HK-2 (cell line): ENCODE data around the gene DSCAML1.

Experiments
- DNase-seq: peaks from one replicate; pipeline ENCODE4 v3.0.0-alpha.2; 2018; ENCODE audit not compliant: unreplicated experiment

Gene DSCAML1

GRCh38 chr11:117723277-117724024, 73.6 kb downstream of the DSCAML1 start:
- DNase-seq, result no peak

DNA sequence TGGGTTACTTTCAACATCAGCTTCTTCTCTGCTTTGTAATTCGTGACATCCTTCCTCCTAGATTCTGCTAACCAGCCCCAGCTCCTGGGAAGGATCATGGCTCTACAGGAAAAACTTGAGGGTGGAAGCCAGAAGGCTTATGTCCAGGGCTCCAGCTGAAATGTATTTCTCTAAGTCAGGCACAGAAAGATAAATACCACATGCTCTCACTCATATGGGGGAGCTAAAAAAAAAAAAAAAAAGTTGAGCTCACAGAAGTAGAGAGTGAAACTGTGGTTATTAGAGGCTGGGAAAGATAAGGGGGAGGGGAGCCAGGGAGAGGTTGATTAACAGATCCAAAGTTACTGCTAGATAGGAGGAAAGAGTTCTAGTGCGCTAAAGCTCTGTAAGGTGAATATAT, 74.9 kb downstream of the DSCAML1 start:
- DNase-seq, result no peak

DNA sequence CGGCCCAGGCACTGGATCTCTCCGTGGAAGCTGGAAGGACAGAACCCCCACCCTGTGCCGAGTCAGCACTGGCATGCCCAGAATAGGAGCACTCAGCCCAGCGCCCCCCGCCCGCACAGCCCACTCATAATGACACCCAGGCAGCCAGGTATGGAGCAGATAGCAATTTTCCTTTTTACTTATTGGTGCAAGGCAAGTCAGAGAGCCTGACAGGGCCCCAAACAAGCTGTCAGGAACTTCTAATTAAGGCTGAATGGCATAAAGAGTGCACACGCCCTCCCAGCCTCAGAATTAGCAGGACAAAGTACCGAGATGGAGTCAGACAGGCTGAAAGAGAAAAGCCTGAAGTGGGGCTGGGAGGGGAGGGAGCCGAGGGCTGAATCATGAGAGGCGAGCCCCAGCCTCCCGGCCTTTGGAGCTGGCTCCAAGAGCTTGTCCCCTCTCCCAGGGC, 76.9 kb downstream of the DSCAML1 start:
- DNase-seq, result no peak

DNA sequence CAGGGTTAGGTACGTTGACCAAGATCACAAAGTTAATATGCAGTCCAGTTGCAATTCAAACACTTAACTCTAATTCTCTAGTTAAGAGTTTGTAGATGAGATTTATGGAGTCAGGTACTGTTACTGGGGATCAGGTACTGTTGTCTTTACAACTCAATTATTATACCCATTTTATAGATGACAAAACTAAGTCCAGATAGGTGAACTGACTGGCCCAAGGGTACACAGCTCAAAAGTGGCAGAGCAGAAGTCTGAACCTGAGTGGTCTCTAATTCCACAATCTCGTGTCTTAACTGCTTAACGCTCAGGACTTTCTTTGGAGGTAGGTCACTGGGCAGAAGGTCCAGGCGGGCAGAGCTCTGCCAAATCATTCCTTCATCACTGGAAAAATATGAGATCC, 77.5 kb downstream of the DSCAML1 start:
- no peak for DNase-seq

DNA sequence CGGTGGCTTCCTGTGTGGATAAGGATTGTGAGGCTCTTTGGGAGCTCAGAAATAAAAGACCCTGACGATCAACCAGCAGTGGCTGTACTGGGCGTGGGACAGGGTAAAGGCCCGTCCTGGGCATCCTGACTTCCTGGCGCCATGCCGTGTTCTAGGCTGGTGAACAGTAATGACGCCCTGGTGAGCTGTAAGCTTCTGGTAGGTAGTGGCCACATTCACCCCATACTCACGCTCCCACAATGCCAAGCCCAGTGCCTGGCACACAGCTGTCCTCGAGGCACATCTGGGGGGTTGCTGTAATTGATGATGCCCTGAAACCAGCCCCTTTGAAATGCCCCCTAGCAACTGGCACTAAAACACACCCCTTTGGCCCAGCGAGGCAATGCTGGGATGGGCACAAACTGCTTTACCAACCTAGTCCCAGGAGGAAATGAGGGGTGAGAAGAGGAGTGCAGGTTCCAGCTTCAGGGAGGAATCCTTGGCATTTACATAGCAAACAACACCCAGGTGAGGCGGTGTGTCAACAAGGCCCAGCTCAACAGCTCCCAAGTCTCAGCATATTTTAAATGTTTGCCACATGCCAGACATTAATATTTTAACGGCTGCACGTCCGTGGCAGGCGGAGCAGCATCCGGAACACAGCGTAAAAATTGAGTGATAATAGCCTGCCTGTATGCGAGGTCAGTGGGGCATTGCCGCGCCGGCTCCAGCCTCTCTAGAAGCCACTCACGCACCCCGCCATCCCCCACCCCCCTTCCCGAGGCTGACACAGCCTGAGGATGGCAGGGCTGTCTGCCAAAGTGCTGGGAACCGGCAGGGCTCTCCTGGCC, 79.3 kb downstream of the DSCAML1 start:
- no peak for DNase-seq

- DNase-seq, result no peak
Observed at GRCh38 chr11:117716521-117717440, 80.2 kb downstream of the DSCAML1 start.

DNA sequence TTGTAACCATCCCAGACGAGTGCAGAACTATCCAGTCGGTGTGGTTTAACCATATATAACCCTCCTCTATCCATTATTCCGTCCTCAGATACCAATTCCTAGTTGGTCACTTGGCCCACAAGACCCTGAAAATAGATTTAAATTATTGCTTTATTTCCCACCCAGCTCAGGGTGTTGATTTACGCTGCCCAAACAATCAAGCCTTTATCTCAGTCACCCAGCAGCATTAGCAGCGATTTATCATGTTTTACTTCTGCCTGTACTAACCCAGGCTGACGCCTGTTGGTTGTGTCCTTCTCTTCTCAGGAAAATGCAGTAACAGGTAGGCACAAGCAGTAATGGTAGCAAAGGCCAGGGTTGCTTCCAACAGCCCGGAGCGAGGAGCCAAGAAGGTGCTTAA, 81.2 kb downstream of the DSCAML1 start:
- no peak for DNase-seq

- DNase-seq, result no peak
Observed at GRCh38 chr11:117713538-117713991, 83.5 kb downstream of the DSCAML1 start.

GRCh38 chr11:117712530-117712929, 84.5 kb downstream of the DSCAML1 start:
- no peak for DNase-seq

GRCh38 chr11:117711331-117711730, 85.7 kb downstream of the DSCAML1 start:
- DNase-seq, result no peak

GRCh38 chr11:117710211-117710610, 86.8 kb downstream of the DSCAML1 start:
- DNase-seq, result no peak

GRCh38 chr11:117706322-117706814, 90.6 kb downstream of the DSCAML1 start:
- no peak for DNase-seq

DNA sequence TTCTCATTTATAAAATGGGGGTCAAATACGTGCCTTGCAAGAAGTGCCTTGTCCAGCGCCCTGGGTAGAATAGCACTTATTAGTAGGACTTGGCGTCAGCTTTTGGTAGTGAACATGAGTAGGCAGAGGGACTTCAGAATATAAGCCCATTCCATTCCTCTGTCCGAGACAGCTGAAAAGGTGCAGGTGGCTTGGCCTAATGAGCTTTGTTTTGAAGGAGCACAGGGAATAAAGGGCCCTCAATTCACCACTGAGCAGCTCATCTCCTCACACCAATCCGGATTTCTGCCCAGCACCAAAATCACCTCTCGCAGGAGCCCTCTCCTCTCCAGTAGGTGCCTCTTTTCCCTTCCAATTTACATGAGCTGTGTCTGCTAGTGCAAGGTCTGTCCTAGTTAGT, 91.2 kb downstream of the DSCAML1 start:
- DNase-seq, result no peak

GRCh38 chr11:117704395-117705100, 92.5 kb downstream of the DSCAML1 start:
- no peak for DNase-seq

DNA sequence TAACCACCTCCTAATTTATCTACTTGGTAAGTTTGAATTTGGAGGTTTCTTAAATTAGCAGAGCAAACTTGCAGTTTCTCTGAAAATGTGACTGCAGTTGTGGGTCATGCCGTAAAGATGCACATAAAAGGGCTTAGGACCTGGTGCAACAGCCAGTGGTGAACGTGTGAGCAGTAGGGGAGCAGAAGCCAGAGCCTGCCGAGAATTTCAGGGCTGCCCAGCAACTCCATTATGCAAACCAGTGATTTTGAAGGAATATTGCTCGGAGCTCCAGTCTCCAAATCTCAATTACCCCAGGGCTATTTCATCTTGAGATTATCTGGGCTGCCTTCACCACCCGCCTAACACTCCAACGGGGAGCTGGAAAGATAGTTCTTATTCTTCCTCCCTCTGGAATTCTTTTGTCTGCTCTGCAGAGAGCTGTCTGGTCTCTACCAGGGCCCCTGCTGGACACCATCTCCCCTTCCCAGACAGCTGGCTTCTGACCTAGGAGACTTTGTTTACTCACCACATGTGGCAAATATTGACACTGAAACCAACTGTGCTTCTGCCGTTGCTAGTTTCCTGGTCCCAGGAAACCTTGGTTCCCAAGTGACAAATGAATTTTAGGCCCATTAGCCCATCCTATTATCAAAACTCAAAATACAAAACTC, 93.9 kb downstream of the DSCAML1 start:
- no peak for DNase-seq

- DNase-seq, result no peak
Observed at GRCh38 chr11:117701781-117702180, 95.2 kb downstream of the DSCAML1 start.

- DNase-seq, result no peak
Observed at GRCh38 chr11:117700551-117700950, 96.5 kb downstream of the DSCAML1 start.

- no peak for DNase-seq
Observed at GRCh38 chr11:117697319-117697718, 99.7 kb downstream of the DSCAML1 start.

GRCh38 chr11:117696540-117696939, 100.5 kb downstream of the DSCAML1 start:
- DNase-seq, result no peak

DNA sequence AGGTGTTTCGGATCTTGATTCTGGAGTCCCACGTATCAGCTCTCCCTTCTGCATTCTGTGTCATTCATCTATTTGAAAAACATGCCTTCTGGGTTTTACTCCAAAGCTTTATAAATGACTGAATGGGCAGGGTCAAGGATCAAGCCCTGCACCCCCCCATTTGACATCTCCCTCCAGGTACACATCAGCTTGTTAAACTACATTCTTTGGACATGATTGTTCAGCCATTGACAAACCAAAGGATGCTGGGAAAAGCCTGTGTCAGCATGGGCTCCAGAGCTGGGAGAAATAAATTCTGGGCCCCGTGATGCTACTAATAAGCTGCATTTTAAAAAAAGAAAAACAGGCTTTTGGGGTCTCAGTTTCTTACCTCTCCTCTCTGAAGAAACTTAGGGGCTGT, 103.7 kb downstream of the DSCAML1 start:
- no peak for DNase-seq

DNA sequence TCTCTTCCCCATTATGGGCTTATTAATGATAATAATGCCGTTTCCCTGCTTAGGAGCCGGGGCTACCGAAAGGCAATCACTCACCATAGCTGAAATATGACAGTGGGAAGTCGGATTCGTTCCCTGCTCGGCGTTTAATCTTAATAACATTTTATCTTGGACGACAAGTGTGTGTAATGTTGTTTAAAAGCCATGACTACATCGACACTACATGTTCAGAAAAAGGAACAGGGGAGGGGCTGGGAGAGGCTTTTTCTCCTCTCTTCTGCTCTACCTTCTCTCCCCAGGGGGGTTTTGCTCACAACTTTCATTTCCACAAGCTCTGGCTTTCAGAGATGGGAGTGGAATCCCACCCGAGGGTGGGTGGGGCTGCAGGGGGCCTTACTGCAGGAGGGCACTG, 105.5 kb downstream of the DSCAML1 start:
- no peak for DNase-seq
